Tibial artery (tissue), 4 donors: ENCODE measurements around the gene SEPHS2.

ENCODE experiments used
- DNase-seq, 2 donors: peaks; one replicate each; pipeline ENCODE4 v3.0.0-alpha.2; 2019
- H3K27ac ChIP-seq, 2 donors: fragments of 200-600 bp; sonication (generic) in 1 of 2; 1 replicate in 1 of 2; 2 replicates in 1 of 2; pipeline ENCODE4 v1.5.1; 2018 to 2019; ENCODE audit warnings: mild to moderate bottlenecking in 1 of 2
- H3K27me3 ChIP-seq, 2 donors: fragments of 200-600 bp; sonication (generic) in 1 of 2; one replicate each; pipeline versions ENCODE4 v1.5.1 to v1.6.0; 2016 to 2019
- H3K36me3 ChIP-seq, 3 donors: fragments of 200-600 bp; sonication (generic) in 2 of 3; one replicate each; pipeline ENCODE4 v1.5.1; 2016 to 2019; ENCODE audit warnings: mild to moderate bottlenecking in 2 of 3
- H3K4me1 ChIP-seq, 4 donors: fragments of 200-600 bp; sonication (generic) in 2 of 4; 1 replicate in 3 of 4; 2 replicates in 1 of 4; pipeline ENCODE4 v1.5.1; 2016 to 2019
- H3K4me3 ChIP-seq, 2 donors: fragments of 200-600 bp; sonication (generic) in 1 of 2; 1 replicate in 1 of 2; 2 replicates in 1 of 2; pipeline ENCODE4 v1.5.1; 2018 to 2019; ENCODE audit warnings: mild to moderate bottlenecking in 2 of 2
- H3K9me3 ChIP-seq, 3 donors: fragments of 200-600 bp; sonication (generic) in 1 of 3; one replicate each; pipeline ENCODE4 v1.5.1; 2016 to 2019
- intact Hi-C: fragments of 100-400 bp; cut with DNase I; formaldehyde crosslinking; loops from one replicate; pipeline ENCODE4 v1.15.0; 2023; ENCODE audit warnings: low total_unique reads
- TF ChIP-seq, protein P1 (sequence below), 2 experiments: fragments of 200-600 bp in 1 of 2; fragments of 450-650 bp in 1 of 2; IDR thresholded peaks; one replicate each; pipeline ENCODE4 v1.5.1; 2017 to 2019; ENCODE audit warnings: antibody characterized with exemption in 2 of 2, mild to moderate bottlenecking in 1 of 2, moderate library complexity in 1 of 2

Gene SEPHS2

DNA sequence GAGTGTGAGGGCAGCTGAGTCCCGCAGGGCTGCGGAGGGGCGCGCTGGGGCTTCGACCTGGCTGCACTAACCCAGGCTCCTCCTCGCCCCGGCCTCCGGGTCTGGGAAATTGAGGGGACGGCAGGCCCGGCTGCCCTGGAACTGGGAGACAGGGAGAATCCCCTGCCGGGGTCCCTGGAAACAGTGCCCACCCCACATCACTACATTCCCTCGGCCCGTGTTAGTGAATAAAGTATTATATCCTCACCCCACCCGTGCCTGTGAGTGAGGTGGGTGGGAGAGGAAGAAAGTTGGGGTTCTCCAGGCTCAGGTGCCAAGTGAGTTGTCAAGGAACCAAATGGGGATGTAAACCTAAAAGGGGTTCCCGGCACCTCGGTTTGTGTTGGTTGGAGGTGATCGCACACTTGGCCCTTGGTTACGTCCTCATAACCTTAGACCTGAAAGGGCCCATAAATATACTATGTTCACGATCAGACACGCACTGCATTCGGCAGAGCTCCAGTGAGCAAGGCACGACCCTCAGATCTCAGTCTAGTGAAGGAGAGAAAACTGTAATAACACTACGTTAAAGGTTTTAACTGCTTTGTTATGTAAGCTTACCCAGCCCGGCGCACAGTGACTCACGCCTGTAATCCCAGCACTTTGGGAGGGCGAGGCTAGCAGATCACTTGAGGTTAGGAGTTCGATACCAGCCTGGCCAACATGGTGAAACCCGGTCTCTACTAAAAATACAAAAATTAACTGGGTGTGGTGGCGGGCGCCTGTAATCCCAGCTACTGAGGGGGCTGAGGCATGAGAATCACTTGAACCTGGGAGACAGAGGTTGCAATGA, 27.1 kb downstream of the SEPHS2 start:
- H3K4me3 ChIP-seq = peak overlapping the region; percentile 57 to 68
- TF ChIP-seq, protein P1, sequence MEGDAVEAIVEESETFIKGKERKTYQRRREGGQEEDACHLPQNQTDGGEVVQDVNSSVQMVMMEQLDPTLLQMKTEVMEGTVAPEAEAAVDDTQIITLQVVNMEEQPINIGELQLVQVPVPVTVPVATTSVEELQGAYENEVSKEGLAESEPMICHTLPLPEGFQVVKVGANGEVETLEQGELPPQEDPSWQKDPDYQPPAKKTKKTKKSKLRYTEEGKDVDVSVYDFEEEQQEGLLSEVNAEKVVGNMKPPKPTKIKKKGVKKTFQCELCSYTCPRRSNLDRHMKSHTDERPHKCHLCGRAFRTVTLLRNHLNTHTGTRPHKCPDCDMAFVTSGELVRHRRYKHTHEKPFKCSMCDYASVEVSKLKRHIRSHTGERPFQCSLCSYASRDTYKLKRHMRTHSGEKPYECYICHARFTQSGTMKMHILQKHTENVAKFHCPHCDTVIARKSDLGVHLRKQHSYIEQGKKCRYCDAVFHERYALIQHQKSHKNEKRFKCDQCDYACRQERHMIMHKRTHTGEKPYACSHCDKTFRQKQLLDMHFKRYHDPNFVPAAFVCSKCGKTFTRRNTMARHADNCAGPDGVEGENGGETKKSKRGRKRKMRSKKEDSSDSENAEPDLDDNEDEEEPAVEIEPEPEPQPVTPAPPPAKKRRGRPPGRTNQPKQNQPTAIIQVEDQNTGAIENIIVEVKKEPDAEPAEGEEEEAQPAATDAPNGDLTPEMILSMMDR (IDR thresholded peaks at IDR 0.05) = no peak
- H3K4me1 ChIP-seq = peaks cover 0 to 14% (median 6%) of the 10 kb centered on the region in 4 donors
- peaks cover 6 to 35% (median 7%) of the 10 kb centered on the region in 3 donors for H3K36me3 ChIP-seq
- intact Hi-C loops = no loop called here
- DNase-seq = no peak
- no peaks in the 10 kb centered on the region for H3K9me3 ChIP-seq
- H3K27ac ChIP-seq = peak overlapping the region; percentile 53 to 78
- H3K27me3 ChIP-seq = no peaks in the 10 kb centered on the region

DNA sequence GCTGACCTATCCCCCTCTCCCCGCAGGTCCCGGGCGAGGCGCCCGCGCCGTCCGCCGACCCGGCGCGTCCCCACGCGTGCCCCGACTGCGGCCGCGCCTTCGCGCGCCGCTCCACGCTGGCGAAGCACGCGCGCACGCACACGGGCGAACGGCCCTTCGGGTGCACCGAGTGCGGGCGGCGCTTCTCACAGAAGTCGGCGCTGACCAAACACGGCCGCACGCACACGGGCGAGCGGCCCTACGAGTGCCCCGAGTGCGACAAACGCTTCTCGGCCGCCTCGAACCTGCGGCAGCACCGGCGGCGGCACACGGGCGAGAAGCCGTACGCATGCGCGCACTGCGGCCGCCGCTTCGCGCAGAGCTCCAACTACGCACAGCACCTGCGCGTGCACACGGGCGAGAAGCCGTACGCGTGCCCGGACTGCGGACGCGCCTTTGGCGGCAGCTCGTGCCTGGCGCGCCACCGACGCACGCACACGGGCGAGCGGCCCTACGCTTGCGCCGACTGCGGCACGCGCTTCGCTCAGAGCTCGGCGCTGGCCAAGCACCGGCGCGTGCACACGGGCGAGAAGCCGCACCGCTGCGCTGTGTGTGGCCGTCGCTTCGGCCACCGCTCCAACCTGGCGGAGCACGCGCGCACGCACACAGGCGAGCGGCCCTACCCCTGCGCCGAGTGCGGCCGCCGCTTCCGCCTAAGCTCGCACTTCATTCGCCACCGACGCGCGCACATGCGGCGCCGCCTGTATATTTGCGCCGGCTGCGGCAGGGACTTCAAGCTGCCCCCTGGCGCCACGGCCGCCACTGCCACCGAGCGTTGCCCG, 27.9 kb downstream of the SEPHS2 start:
- Histone ChIP-seq H3K4me3 (peak overlapping the region; percentile 57 to 68), H3K9me3 (no peaks in the 10 kb centered on the region), H3K27ac (peak overlapping the region; percentile 53 to 78), H3K4me1 (peaks cover 0 to 14% (median 6%) of the 10 kb centered on the region in 4 donors), H3K36me3 (peaks cover 0 to 31% (median under 1%) of the 10 kb centered on the region in 3 donors), H3K27me3 (no peaks in the 10 kb centered on the region)
- DNase-seq = peak; percentile 51 to 79
- TF ChIP-seq, protein P1 (IDR thresholded peaks at IDR 0.05) = no peak
- intact Hi-C loops = no loop called here

DNA sequence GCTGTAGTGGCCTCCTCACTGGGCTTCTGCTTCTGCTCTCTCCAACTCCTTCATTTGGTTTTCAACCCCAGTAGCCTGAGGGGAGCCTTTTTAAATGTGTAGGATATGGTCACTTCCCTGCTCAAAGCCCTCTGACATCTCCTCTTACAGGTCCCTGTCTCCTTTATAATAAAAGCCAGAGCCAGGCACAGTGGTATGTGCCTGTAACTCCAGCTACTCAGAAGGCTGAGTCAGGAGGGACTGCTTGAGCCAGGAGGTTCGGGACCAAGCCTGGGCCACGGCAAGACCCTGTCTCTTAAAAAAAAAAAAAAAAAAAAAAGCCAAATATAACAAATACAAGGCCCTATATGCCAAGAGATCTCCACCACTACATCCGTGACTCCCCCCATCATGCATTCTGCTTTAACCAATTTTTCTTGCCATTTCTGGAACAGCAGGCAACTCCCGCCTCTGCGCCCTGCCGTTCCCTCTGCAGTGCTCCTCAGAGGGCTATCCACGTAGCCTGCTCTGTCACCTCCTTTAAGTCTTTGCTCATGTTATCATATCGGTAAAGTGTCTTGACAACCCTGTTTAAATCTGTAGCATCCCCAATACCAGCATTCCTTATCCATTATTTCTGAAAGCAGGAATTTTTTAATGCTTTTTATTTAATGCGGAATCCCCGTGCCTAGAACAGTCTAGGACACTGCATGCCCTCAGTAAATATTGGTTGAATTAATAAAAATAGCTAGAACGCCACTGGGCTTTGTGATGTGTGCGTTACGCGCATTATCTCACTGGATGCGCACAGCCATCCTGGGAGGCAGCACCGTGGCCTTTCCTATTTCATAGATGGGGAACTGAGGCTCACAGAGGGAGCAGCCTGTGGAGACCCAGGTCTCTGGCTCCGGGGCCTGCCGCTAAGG, 28.8 kb downstream of the SEPHS2 start:
- no peak for DNase-seq
- intact Hi-C loops = no loop called here

DNA sequence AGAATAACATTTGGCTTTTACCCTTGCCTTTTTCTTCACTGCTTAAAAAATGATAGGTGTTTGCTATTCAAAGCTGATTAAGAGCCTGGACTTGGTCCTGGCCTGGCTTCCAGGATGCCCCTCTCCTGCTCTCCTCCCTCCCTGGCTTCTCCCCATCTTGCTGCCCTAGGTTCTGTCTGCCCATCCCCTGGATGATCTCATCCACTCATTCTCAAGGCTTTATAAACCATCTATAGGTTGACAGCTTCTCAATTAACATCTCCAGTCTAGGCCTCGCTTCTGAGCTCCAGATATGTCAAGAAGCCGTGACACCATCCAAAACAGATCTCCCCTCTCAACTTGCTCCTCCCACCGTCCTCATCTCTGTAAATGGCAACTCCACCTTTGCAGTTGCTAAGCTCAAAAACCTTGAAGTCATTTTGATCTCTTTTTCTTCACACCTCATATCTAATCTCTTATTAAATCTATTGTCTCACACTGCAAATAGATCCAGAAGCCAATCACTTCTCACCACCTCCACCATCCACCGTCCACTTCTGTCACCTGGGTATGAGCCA, 29.5 kb downstream of the SEPHS2 start:
- TF ChIP-seq, protein P1 (IDR thresholded peaks at IDR 0.05) = no peak
- H3K27me3 ChIP-seq = no peaks in the 10 kb centered on the region
- no peaks in the 10 kb centered on the region for H3K9me3 ChIP-seq
- no peak for DNase-seq
- intact Hi-C loops = no loop called here
- no peak overlapping the region for H3K4me3 ChIP-seq
- peaks cover 0 to 14% (median 6%) of the 10 kb centered on the region in 4 donors for H3K4me1 ChIP-seq
- H3K27ac ChIP-seq = no peak overlapping the region
- H3K36me3 ChIP-seq = peaks cover 0 to 31% (median 5%) of the 10 kb centered on the region in 3 donors

More for the DNA sequence above, 28.8 kb downstream of the SEPHS2 start:
- Histone ChIP-seq H3K36me3 (peaks cover 0 to 31% (median 0%) of the 10 kb centered on the region in 3 donors), H3K4me3 (peak overlapping the region; percentile 57 to 68), H3K27me3 (no peaks in the 10 kb centered on the region), H3K4me1 (peaks cover 0 to 14% (median 6%) of the 10 kb centered on the region in 4 donors), H3K27ac (peak overlapping the region; percentile 53 to 78), H3K9me3 (no peaks in the 10 kb centered on the region)
- TF ChIP-seq, protein P1 (IDR thresholded peaks at IDR 0.05) = no peak

DNA sequence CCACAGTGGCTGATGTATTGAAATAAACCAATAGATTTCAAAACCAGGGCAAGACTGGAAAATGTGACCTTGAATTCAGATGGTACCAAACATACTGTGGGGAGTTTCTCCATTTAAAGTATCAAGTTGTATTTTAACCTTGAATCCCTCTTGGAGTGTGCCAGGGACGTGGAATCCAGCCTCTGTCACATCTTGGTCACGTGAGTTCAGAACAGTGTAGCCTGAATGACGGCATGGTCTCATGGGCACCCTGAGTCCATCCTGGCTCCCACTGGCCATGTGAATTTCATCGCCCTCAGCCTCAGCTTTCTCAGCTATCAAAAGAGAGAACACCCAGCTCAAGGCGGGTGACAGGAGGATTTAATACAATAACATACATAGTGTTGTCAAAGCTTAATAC, 31.5 kb downstream of the SEPHS2 start:
- intact Hi-C loops = no loop called here
- H3K9me3 ChIP-seq = no peaks in the 10 kb centered on the region
- H3K27me3 ChIP-seq = no peaks in the 10 kb centered on the region
- DNase-seq = no peak
- peaks cover 0 to 28% (median 5%) of the 10 kb centered on the region in 3 donors for H3K36me3 ChIP-seq
- H3K4me3 ChIP-seq = no peak overlapping the region
- no peak overlapping the region for H3K27ac ChIP-seq
- TF ChIP-seq, protein P1 (IDR thresholded peaks at IDR 0.05) = no peak
- H3K4me1 ChIP-seq = peaks cover 0 to 21% (median 13%) of the 10 kb centered on the region in 4 donors
